ENCODE measurements around the gene PIK3CB.
"Not testable (repeated sequence)": the region's sequence is repeated elsewhere in the genome, so short reads cannot be mapped to it uniquely, and the experiment has no call there.

Gene PIK3CB

DNA sequence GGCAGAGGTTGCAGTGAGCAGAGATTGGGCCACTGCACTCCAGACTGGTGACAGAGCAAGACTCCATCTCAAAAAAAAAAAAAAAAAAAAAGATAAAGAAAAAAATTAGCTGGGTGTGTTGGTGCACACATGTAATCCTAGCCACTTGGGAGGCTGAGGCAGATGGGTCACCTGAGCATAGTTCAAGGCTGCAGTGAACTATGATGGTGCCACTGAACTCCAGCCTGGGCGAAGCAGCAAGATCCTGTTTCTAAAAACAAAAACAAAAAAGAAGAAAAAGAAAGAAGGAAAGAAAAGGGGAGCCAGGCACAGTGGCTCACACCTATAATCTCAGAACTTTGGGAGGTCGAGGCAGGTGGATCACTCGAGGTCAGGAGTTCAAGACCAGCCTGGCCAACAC, 32.9 kb downstream of the PIK3CB start:
- H3K27ac ChIP-seq (ENCODE audit: low read depth, low read length) = no peak overlapping the region
- no peaks in the 10 kb centered on the region for H3K9me3 ChIP-seq (ENCODE audit: insufficient read depth, low read depth, low read length)
- no peak overlapping the region for H3K4me3 ChIP-seq (ENCODE audit: low read length)
- H3K36me3 ChIP-seq (ENCODE audit: insufficient read depth, low read length) = no peaks in the 10 kb centered on the region
- H3K27me3 ChIP-seq (ENCODE audit: insufficient read depth, low read length) = no peaks in the 10 kb centered on the region
- H3K4me1 ChIP-seq (ENCODE audit: insufficient read depth, low read length) = peaks cover 9% of the 10 kb centered on the region
- 97% methylated on average over 3 of the region's 3 CpGs for WGBS
- H3K9ac ChIP-seq (ENCODE audit: low read depth, low read length) = no peak overlapping the region

- Histone ChIP-seq H3K9ac (ENCODE audit: low read depth, low read length) (no peak overlapping the region), H3K27me3 (ENCODE audit: insufficient read depth, low read length) (no peaks in the 10 kb centered on the region), H3K9me3 (ENCODE audit: insufficient read depth, low read depth, low read length) (no peaks in the 10 kb centered on the region), H3K4me1 (ENCODE audit: insufficient read depth, low read length) (peaks cover 9% of the 10 kb centered on the region), H3K4me3 (ENCODE audit: low read length) (no peak overlapping the region), H3K36me3 (ENCODE audit: insufficient read depth, low read length) (no peaks in the 10 kb centered on the region; the same call in 1 of the 2 replicates), H3K27ac (ENCODE audit: low read depth, low read length) (no peak overlapping the region)
- no CpG with 5 or more reads among the region's 2 CpGs for WGBS
These were observed 34.5 kb downstream of the PIK3CB start for GRCh38 chr3:138800248-138800647.

DNA sequence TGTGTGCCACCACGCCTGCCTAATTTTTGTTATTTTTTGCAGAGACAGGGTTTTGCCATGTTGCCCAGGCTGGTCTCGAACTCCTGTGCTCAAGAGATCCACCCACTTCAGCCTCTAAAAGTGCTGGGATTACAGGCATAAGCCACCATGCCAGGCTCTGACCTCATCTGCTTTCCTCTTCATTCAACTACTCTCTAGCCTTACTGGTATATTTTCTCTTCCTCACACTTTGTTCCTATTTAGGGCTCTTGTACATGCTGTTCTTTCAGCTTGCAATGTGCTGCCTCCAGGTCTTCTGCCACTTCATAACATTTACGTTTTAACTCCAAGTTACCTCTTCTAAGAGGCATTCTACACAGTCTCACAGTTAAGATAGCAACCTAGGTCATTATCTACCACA, 34.9 kb downstream of the PIK3CB start:
- H3K9ac ChIP-seq (ENCODE audit: low read depth, low read length) = no peak overlapping the region
- H3K27ac ChIP-seq (ENCODE audit: low read depth, low read length) = no peak overlapping the region
- no peaks in the 10 kb centered on the region; the same call in 1 of the 2 replicates for H3K36me3 ChIP-seq (ENCODE audit: insufficient read depth, low read length)
- peaks cover 9% of the 10 kb centered on the region for H3K4me1 ChIP-seq (ENCODE audit: insufficient read depth, low read length)
- 95% methylated on average over 3 of the region's 3 CpGs for WGBS
- no peak overlapping the region for H3K4me3 ChIP-seq (ENCODE audit: low read length)
- H3K27me3 ChIP-seq (ENCODE audit: insufficient read depth, low read length) = no peaks in the 10 kb centered on the region
- no peaks in the 10 kb centered on the region for H3K9me3 ChIP-seq (ENCODE audit: insufficient read depth, low read depth, low read length)

- no peak overlapping the region for H3K27ac ChIP-seq (ENCODE audit: low read depth, low read length)
- no peaks in the 10 kb centered on the region for H3K9me3 ChIP-seq (ENCODE audit: insufficient read depth, low read depth, low read length)
- H3K36me3 ChIP-seq (ENCODE audit: insufficient read depth, low read length) = peaks cover 14% of the 10 kb centered on the region
- no peaks in the 10 kb centered on the region for H3K4me1 ChIP-seq (ENCODE audit: insufficient read depth, low read length)
- H3K27me3 ChIP-seq (ENCODE audit: insufficient read depth, low read length) = no peaks in the 10 kb centered on the region
- WGBS = 100% methylated on average over 1 of the region's 1 CpG
- H3K4me3 ChIP-seq (ENCODE audit: low read length) = no peak overlapping the region
- no peak overlapping the region for H3K9ac ChIP-seq (ENCODE audit: low read depth, low read length)
These were observed 37.2 kb downstream of the PIK3CB start for GRCh38 chr3:138797508-138798038.

DNA sequence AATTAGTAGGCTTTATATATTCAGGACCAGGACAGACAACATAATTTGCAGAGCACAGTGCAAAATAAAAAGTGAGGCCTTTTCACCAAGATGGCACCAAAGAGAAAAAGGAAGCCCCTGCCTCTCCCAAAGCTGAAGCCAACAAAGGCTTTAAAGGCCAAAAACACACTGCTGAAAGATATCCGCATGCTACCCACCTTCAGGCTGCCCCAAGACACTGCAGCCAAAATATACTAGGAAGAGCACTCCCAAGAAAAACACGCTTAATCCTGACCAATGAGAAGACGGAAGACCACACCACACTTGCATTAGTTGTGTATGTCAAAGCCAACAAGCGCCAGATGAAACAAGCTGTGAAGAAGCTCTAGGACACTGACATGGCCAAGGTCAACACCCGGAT, 38.0 kb downstream of the PIK3CB start:
- Histone ChIP-seq H3K9ac (ENCODE audit: low read depth, low read length) (no peak overlapping the region), H3K27me3 (ENCODE audit: insufficient read depth, low read length) (no peaks in the 10 kb centered on the region), H3K36me3 (ENCODE audit: insufficient read depth, low read length) (peaks cover 14% of the 10 kb centered on the region), H3K27ac (ENCODE audit: low read depth, low read length) (no peak overlapping the region), H3K9me3 (ENCODE audit: insufficient read depth, low read depth, low read length) (no peaks in the 10 kb centered on the region), H3K4me1 (ENCODE audit: insufficient read depth, low read length) (no peaks in the 10 kb centered on the region), H3K4me3 (ENCODE audit: low read length) (no peak overlapping the region)
- 95% methylated on average over 5 of the region's 5 CpGs for WGBS

GRCh38 chr3:138786788-138787271, 47.9 kb downstream of the PIK3CB start:
- Histone ChIP-seq H3K36me3 (ENCODE audit: insufficient read depth, low read length) (no peaks in the 10 kb centered on the region), H3K9ac (ENCODE audit: low read depth, low read length) (no peak overlapping the region), H3K27ac (ENCODE audit: low read depth, low read length) (no peak overlapping the region), H3K4me3 (ENCODE audit: low read length) (no peak overlapping the region), H3K27me3 (ENCODE audit: insufficient read depth, low read length) (no peaks in the 10 kb centered on the region), H3K4me1 (ENCODE audit: insufficient read depth, low read length) (no peaks in the 10 kb centered on the region), H3K9me3 (ENCODE audit: insufficient read depth, low read depth, low read length) (no peaks in the 10 kb centered on the region)
- 98% methylated on average over 3 of the region's 3 CpGs for WGBS

DNA sequence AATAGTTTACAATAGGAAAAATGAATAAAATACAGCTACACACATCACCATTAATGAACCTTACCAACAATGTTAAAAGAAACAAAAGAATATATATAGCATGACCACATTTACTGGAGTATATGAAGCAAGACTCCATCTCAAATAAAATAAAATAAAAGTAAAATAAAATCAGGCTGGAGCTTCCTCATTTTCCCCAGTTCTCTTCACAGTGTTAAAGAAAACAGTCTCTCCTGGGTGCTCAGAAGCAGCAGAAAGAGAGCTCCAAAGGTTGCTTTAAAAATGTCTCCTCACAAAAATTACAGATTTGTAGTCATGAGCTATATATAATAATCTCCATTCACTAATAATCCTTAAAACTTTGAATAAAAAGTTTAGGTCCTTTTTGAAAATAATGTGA, 48.8 kb downstream of the PIK3CB start:
- H3K27ac ChIP-seq (ENCODE audit: low read depth, low read length) = no peak overlapping the region

GRCh38 chr3:138785362-138785857, 49.3 kb downstream of the PIK3CB start:
- not testable (repeated sequence) for H3K27ac ChIP-seq (ENCODE audit: low read depth, low read length); H3K9me3 ChIP-seq (ENCODE audit: insufficient read depth, low read depth, low read length); H3K4me3 ChIP-seq (ENCODE audit: low read length); H3K27me3 ChIP-seq (ENCODE audit: insufficient read depth, low read length); H3K36me3 ChIP-seq (ENCODE audit: insufficient read depth, low read length); H3K9ac ChIP-seq (ENCODE audit: low read depth, low read length); H3K4me1 ChIP-seq (ENCODE audit: insufficient read depth, low read length)
- 91% methylated on average over 4 of the region's 7 CpGs for WGBS

More for the DNA sequence above, 48.8 kb downstream of the PIK3CB start:
- Histone ChIP-seq H3K27me3 (ENCODE audit: insufficient read depth, low read length) (no peaks in the 10 kb centered on the region), H3K9me3 (ENCODE audit: insufficient read depth, low read depth, low read length) (no peaks in the 10 kb centered on the region), H3K9ac (ENCODE audit: low read depth, low read length) (no peak overlapping the region), H3K36me3 (ENCODE audit: insufficient read depth, low read length) (no peaks in the 10 kb centered on the region), H3K4me3 (ENCODE audit: low read length) (no peak overlapping the region), H3K4me1 (ENCODE audit: insufficient read depth, low read length) (no peaks in the 10 kb centered on the region)

GRCh38 chr3:138782755-138783154, 52.0 kb downstream of the PIK3CB start:
- Histone ChIP-seq H3K4me1 (ENCODE audit: insufficient read depth, low read length) (no peaks in the 10 kb centered on the region), H3K36me3 (ENCODE audit: insufficient read depth, low read length) (no peaks in the 10 kb centered on the region), H3K9ac (ENCODE audit: low read depth, low read length) (no peak overlapping the region), H3K4me3 (ENCODE audit: low read length) (no peak overlapping the region), H3K9me3 (ENCODE audit: insufficient read depth, low read depth, low read length) (no peaks in the 10 kb centered on the region), H3K27me3 (ENCODE audit: insufficient read depth, low read length) (no peaks in the 10 kb centered on the region), H3K27ac (ENCODE audit: low read depth, low read length) (no peak overlapping the region)
- 80% methylated on average over 1 of the region's 1 CpG for WGBS

GRCh38 chr3:138781012-138781470, 53.7 kb downstream of the PIK3CB start:
- Histone ChIP-seq H3K9ac (ENCODE audit: low read depth, low read length) (no peak overlapping the region), H3K36me3 (ENCODE audit: insufficient read depth, low read length) (no peaks in the 10 kb centered on the region), H3K4me1 (ENCODE audit: insufficient read depth, low read length) (no peaks in the 10 kb centered on the region), H3K27me3 (ENCODE audit: insufficient read depth, low read length) (no peaks in the 10 kb centered on the region), H3K9me3 (ENCODE audit: insufficient read depth, low read depth, low read length) (no peaks in the 10 kb centered on the region), H3K4me3 (ENCODE audit: low read length) (no peak overlapping the region), H3K27ac (ENCODE audit: low read depth, low read length) (no peak overlapping the region)
- 89% methylated on average over 5 of the region's 5 CpGs for WGBS

DNA sequence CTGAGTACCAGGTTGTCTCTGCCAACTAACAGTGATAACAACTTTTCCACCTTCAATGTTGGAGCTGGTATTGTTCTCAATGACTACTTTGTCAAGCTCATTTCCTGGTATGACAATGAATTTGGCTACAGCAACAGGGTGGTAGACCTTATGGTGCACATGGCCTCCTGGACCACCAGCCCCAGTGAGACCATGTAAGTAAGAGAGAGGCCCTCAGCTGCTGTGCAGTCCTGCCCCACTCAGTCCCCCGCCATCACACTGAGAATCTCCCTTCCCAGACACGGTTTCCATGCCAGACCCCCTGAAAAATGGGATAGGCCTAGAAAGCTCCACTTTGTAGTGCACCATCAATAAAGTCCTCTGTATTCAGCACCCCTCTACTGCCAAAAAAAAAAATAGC, 56.1 kb downstream of the PIK3CB start:
- Histone ChIP-seq H3K27ac (ENCODE audit: low read depth, low read length) (no peak overlapping the region), H3K36me3 (ENCODE audit: insufficient read depth, low read length) (no peaks in the 10 kb centered on the region), H3K4me1 (ENCODE audit: insufficient read depth, low read length) (peaks cover 7% of the 10 kb centered on the region; the same call in 1 of the 2 replicates), H3K4me3 (ENCODE audit: low read length) (no peak overlapping the region), H3K27me3 (ENCODE audit: insufficient read depth, low read length) (no peaks in the 10 kb centered on the region), H3K9ac (ENCODE audit: low read depth, low read length) (no peak overlapping the region), H3K9me3 (ENCODE audit: insufficient read depth, low read depth, low read length) (no peaks in the 10 kb centered on the region)
- WGBS = 93% methylated on average over 2 of the region's 2 CpGs

- no peak overlapping the region for H3K27ac ChIP-seq (ENCODE audit: low read depth, low read length)
- peaks cover 7% of the 10 kb centered on the region; the same call in 1 of the 2 replicates for H3K4me1 ChIP-seq (ENCODE audit: insufficient read depth, low read length)
- H3K36me3 ChIP-seq (ENCODE audit: insufficient read depth, low read length) = no peaks in the 10 kb centered on the region
- 88% methylated on average over 2 of the region's 2 CpGs for WGBS
- no peak overlapping the region for H3K9ac ChIP-seq (ENCODE audit: low read depth, low read length)
- no peaks in the 10 kb centered on the region for H3K27me3 ChIP-seq (ENCODE audit: insufficient read depth, low read length)
- H3K4me3 ChIP-seq (ENCODE audit: low read length) = no peak overlapping the region
- H3K9me3 ChIP-seq (ENCODE audit: insufficient read depth, low read depth, low read length) = no peaks in the 10 kb centered on the region
These were observed 57.8 kb downstream of the PIK3CB start for GRCh38 chr3:138776961-138777360.
